Measurements from ENCODE around the gene ZSWIM1.

GRCh38 chr20:45897289-45897688, 16.3 kb downstream of the ZSWIM1 start:
- TF ChIP-seq, protein P1, sequence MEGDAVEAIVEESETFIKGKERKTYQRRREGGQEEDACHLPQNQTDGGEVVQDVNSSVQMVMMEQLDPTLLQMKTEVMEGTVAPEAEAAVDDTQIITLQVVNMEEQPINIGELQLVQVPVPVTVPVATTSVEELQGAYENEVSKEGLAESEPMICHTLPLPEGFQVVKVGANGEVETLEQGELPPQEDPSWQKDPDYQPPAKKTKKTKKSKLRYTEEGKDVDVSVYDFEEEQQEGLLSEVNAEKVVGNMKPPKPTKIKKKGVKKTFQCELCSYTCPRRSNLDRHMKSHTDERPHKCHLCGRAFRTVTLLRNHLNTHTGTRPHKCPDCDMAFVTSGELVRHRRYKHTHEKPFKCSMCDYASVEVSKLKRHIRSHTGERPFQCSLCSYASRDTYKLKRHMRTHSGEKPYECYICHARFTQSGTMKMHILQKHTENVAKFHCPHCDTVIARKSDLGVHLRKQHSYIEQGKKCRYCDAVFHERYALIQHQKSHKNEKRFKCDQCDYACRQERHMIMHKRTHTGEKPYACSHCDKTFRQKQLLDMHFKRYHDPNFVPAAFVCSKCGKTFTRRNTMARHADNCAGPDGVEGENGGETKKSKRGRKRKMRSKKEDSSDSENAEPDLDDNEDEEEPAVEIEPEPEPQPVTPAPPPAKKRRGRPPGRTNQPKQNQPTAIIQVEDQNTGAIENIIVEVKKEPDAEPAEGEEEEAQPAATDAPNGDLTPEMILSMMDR (IDR thresholded peaks at IDR 0.05): no peak
- TF ChIP-seq ZFX (IDR thresholded peaks at IDR 0.05; ENCODE audit: borderline replicate concordance): no peak
